ENCODE results near the gene OSBPL8. TPM values are rescaled to one million over a fixed set of nuclear protein-coding genes. Genes with fewer than 3 reads are reported as not detected.

OSBPL8 gene
- total and polyA plus RNA-seq, 9 of the 15 experiments (the other 6 are each of a cell fraction or from before 2014, with no cell fraction given): 17.4 to 82.7 (median 42.8) TPM

DNA sequence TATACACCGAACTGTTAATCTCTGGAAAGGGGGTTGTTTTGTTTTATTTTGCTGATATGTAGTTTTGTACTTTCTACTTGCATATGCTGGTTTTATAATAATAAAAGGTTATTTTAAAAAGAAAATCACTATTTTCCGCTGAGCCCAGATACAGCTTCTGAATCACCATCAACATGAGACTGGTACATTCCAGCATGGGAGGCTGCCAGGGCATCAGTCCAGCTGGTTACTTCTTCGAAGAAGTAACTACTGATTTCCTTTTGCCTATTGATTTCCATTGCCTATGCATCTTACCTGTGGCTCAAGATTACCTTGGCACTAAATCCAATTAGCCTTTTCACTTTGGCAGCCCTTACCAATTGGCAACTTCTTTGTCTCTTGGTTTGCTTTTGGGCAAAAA, 11.7 kb upstream of the OSBPL8 start:
- CTCF ChIA-PET (ENCODE audit: low intra/inter-chr PET ratio): no interaction called here
- POLR2A ChIA-PET: interaction anchor here (1.4 kb wide), 1 partner anchor 9 kb away, joined by 4 read pairs; no protein-coding TSS in a partner anchor
- Histone ChIP-seq H3K9me1 (ENCODE audit: control insufficient read depth, insufficient read depth, low read length) (no peaks in the 10 kb centered on the region), H3K4me2 (ENCODE audit: insufficient read depth, low read length) (no peak overlapping the region), H3K27ac (ENCODE audit: extremely low read depth, low read depth, low read length) (no peak overlapping the region), H3K79me2 (ENCODE audit: control insufficient read depth, insufficient read depth, low read length) (no peaks in the 10 kb centered on the region), H3K4me1 (replicated peaks in 1 of 2; ENCODE audit: control insufficient read depth in 2 of 2, insufficient read depth in 2 of 2, low read length in 2 of 2) (no peaks in the 10 kb centered on the region; a peak in 1 of 5 replicates), H4K20me1 (replicated peaks; ENCODE audit: control insufficient read depth, insufficient read depth, low read length) (no peaks in the 10 kb centered on the region), H2AFZ (ENCODE audit: low read depth, low read length) (no peak overlapping the region), H3K9me3 (replicated peaks; ENCODE audit: control insufficient read depth, insufficient read depth, low read depth, low read length) (no peaks in the 10 kb centered on the region), H3K4me3 (no peak overlapping the region), H3K36me3 (ENCODE audit: control insufficient read depth, insufficient read depth, low read length) (no peaks in the 10 kb centered on the region), H3K27me3 (ENCODE audit: control insufficient read depth in 2 of 2, insufficient read depth in 2 of 2, low read length in 2 of 2) (no peaks in the 10 kb centered on the region), H3K9ac (ENCODE audit: insufficient read depth in 1 of 2, low read depth in 2 of 2, low read length in 2 of 2) (no peak overlapping the region)
- no peak for DNase-seq (ENCODE audit: extremely low read depth in 1 of 4, low spot score in 3 of 4)
- in situ Hi-C loops (cut with MboI): no loop called here
- no peak for FAIRE-seq
- TF ChIP-seq C11orf30 (IDR thresholded peaks at IDR 0.05; ENCODE audit: low read depth): peak; percentile 18; the same call in 1 of the 2 replicates
- no peak for TF ChIP-seq TEAD2 (tag; IDR thresholded peaks at IDR 0.05)
- no TSS peak for BruUV-seq (replicated peaks)
- intact Hi-C loops (cut with micrococcal nuclease): no loop called here
- 31% methylated on average over 3 of the region's 3 CpGs for WGBS (ENCODE audit: insufficient coverage, low coverage, missing lambda C conversion rate)
- ATAC-seq: no peak

- no peaks in the 10 kb centered on the region for H3K9me3 ChIP-seq (replicated peaks; ENCODE audit: control insufficient read depth, insufficient read depth, low read depth, low read length)
- POLR2A ChIA-PET: interaction anchor here (0.6 to 0.7 kb wide), 2 partner anchors 9 to 11 kb away, joined by 3 read pairs; no protein-coding TSS in a partner anchor
- no peaks in the 10 kb centered on the region; a peak in 1 of 5 replicates for H3K4me1 ChIP-seq (replicated peaks in 1 of 2; ENCODE audit: control insufficient read depth in 2 of 2, insufficient read depth in 2 of 2, low read length in 2 of 2)
- H4K20me1 ChIP-seq (replicated peaks; ENCODE audit: control insufficient read depth, insufficient read depth, low read length): no peaks in the 10 kb centered on the region
- no peak overlapping the region for H3K4me2 ChIP-seq (ENCODE audit: insufficient read depth, low read length)
- peak; percentile 69 for FAIRE-seq
- no peaks in the 10 kb centered on the region for H3K79me2 ChIP-seq (ENCODE audit: control insufficient read depth, insufficient read depth, low read length)
- in situ Hi-C loops (cut with MboI) (no loop called here), intact Hi-C loops (cut with micrococcal nuclease) (no loop called here)
- H3K36me3 ChIP-seq (ENCODE audit: control insufficient read depth, insufficient read depth, low read length): no peaks in the 10 kb centered on the region
- CTCF ChIA-PET (ENCODE audit: low intra/inter-chr PET ratio): no interaction called here
- H3K9me1 ChIP-seq (ENCODE audit: control insufficient read depth, insufficient read depth, low read length): no peaks in the 10 kb centered on the region
- no peak overlapping the region for H3K9ac ChIP-seq (ENCODE audit: insufficient read depth in 1 of 2, low read depth in 2 of 2, low read length in 2 of 2)
- no peak overlapping the region for H3K4me3 ChIP-seq
- peak overlapping the region; percentile 64 for H2AFZ ChIP-seq (ENCODE audit: low read depth, low read length)
- no peak for TF ChIP-seq ZKSCAN3 (CRISPR knock-in tag; IDR thresholded peaks at IDR 0.05)
- TF ChIP-seq RFX1 (IDR thresholded peaks at IDR 0.05): peak; percentile 71
- no peak for ATAC-seq
- WGBS (ENCODE audit: insufficient coverage, low coverage, missing lambda C conversion rate): 29% methylated on average over 3 of the region's 4 CpGs
- BruUV-seq (replicated peaks): no TSS peak
- no peak overlapping the region for H3K27ac ChIP-seq (ENCODE audit: extremely low read depth, low read depth, low read length)
- no peaks in the 10 kb centered on the region for H3K27me3 ChIP-seq (ENCODE audit: control insufficient read depth in 2 of 2, insufficient read depth in 2 of 2, low read length in 2 of 2)
- no peak for DNase-seq (ENCODE audit: extremely low read depth in 1 of 4, low spot score in 3 of 4)
Observed at GRCh38 chr12:76569685-76570604, 10.4 kb upstream of the OSBPL8 start.
